22Rv1 (cell line): ENCODE data around the gene TUFT1.

Source experiments
- CTCF ChIP-seq: fragments of 450-650 bp; IDR thresholded peaks from 2 replicates; pipeline ENCODE4 v1.5.1; 2017; ENCODE audit warnings: mild to moderate bottlenecking
- ZFX ChIP-seq: fragments of 450-650 bp; IDR thresholded peaks from 2 replicates; pipeline ENCODE4 v1.6.1; 2017; ENCODE audit warnings: antibody characterized with exemption, borderline replicate concordance

GRCh38 chr1:151511636-151512215, 28.4 kb upstream of the TUFT1 start:
- peak; percentile 35 for TF ChIP-seq CTCF
- no peak for TF ChIP-seq ZFX
